ENCODE results near the gene ACVR1C. TPM values are rescaled to one million over a fixed set of nuclear protein-coding genes. Genes with fewer than 3 reads are reported as not detected.

ACVR1C gene
- polyA plus RNA-seq, 1 experiment: 0.14 TPM

DNA sequence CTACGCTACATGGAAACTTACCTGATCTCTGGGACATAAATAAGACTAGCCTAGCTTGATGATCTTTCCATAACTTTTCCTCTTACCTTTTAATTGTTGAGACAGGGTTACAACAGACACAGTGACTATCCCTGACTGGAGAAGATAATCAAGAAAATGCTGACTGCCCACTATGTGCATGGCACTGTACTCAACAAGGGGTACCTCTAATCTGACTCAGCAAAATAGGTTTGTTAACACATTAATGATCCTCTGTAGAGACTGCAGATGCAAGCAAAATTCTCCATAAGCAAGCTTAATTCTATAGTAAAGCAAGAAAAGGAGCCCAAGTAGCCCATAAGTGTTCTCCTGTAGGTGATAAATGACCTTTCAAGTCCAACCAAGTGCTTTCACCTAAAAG lies 25.5 kb downstream of the ACVR1C start:
- H3K4me3 ChIP-seq (ENCODE audit: low read depth, low read length): no peak overlapping the region
- CTCF ChIA-PET: interaction anchor here (0.6 to 1.5 kb wide), 4 partner anchors 12 to 951 kb away, joined by 3 to 4 read pairs (median 4); partner anchors contain the start of gene ACVR1C
- H3K27me3 ChIP-seq (ENCODE audit: control insufficient read depth, insufficient read depth, low read length): no peaks in the 10 kb centered on the region
- TF ChIP-seq, protein P1, sequence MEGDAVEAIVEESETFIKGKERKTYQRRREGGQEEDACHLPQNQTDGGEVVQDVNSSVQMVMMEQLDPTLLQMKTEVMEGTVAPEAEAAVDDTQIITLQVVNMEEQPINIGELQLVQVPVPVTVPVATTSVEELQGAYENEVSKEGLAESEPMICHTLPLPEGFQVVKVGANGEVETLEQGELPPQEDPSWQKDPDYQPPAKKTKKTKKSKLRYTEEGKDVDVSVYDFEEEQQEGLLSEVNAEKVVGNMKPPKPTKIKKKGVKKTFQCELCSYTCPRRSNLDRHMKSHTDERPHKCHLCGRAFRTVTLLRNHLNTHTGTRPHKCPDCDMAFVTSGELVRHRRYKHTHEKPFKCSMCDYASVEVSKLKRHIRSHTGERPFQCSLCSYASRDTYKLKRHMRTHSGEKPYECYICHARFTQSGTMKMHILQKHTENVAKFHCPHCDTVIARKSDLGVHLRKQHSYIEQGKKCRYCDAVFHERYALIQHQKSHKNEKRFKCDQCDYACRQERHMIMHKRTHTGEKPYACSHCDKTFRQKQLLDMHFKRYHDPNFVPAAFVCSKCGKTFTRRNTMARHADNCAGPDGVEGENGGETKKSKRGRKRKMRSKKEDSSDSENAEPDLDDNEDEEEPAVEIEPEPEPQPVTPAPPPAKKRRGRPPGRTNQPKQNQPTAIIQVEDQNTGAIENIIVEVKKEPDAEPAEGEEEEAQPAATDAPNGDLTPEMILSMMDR (IDR thresholded peaks at IDR 0.05; ENCODE audit: low read depth, low read length): no peak
- DNase-seq (ENCODE audit: low read depth, low spot score): no peak
- no peaks in the 10 kb centered on the region for H3K9me3 ChIP-seq (ENCODE audit: control insufficient read depth, insufficient read depth, low read length)
- POLR2A ChIA-PET: no interaction called here
- H3K27ac ChIP-seq (ENCODE audit: low read depth, low read length): no peak overlapping the region

DNA sequence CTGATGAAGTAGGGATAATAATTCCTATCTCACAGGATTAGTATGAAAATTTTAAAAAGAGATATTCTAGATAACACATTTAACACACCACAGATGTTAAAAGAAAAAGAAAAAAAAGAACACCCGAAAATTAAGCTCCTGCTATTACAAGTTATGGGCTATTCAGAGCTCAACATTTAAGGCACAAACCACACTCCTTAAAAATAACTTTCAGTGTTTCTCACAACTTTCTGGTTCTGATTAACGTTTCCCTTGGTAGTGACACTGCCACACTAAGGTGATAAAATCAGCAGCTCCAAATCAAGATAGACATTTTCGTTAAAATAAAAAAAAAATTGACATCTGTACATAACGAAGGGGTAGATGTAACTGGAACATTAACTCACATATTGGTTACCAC lies 26.9 kb downstream of the ACVR1C start:
- Histone ChIP-seq H3K4me3 (ENCODE audit: low read depth, low read length) (no peak overlapping the region), H3K9me3 (ENCODE audit: control insufficient read depth, insufficient read depth, low read length) (no peaks in the 10 kb centered on the region; the same call in 1 of the 2 replicates), H3K27ac (ENCODE audit: low read depth, low read length) (no peak overlapping the region), H3K27me3 (ENCODE audit: control insufficient read depth, insufficient read depth, low read length) (peaks cover 7% of the 10 kb centered on the region)
- CTCF ChIA-PET: interaction anchor here (1.0 kb wide), 1 partner anchor 299 kb away, joined by 3 read pairs; no protein-coding TSS in a partner anchor
- no peak for DNase-seq (ENCODE audit: low read depth, low spot score)
- POLR2A ChIA-PET: no interaction called here
- TF ChIP-seq, protein P1 (IDR thresholded peaks at IDR 0.05; ENCODE audit: low read depth, low read length): no peak

DNA sequence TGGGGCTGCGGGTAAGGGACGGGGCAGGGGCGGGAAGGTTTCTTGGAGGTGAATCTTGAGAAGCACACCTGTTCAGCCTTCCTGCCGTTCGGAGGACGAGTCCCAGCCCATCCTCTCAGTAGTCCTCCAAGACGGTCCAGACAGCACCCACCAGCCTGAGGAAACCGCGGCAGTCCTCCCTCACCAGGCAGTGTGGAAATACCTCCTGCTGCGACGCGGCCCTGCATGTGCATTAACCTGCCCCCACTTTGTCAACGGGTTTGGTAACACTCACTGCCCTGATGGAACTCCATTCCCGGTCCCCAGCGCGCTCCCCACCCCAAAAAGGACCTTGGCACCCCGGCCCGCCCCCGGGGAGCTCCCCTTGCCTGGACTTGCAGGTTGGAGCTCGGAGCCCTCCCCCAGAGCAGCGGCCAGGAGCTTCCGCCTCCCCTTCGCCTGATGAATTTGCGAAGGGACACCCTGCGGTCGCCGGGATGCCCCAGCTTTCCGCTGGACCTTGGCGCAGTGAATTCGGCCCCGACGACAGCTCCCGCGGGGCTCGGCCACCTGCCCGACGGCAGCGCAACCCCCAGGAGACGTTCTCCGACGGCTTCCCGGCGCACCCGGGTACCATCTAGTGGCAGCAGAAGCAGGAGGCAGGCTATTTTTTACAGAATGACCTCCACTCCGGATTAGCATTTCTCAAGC lies 31.5 kb downstream of the ACVR1C start:
- DNase-seq (ENCODE audit: low read depth, low spot score): no peak
- Histone ChIP-seq H3K9me3 (ENCODE audit: control insufficient read depth, insufficient read depth, low read length) (no peaks in the 10 kb centered on the region; the same call in 1 of the 2 replicates), H3K27me3 (ENCODE audit: control insufficient read depth, insufficient read depth, low read length) (peaks cover 16% of the 10 kb centered on the region), H3K4me3 (ENCODE audit: low read depth, low read length) (no peak overlapping the region), H3K27ac (ENCODE audit: low read depth, low read length) (no peak overlapping the region)
- TF ChIP-seq, protein P1 (IDR thresholded peaks at IDR 0.05; ENCODE audit: low read depth, low read length): peak; percentile 45
- CTCF ChIA-PET: interaction anchor here (0.7 kb wide), 1 partner anchor 99 kb away, joined by 3 read pairs; no protein-coding TSS in a partner anchor
- POLR2A ChIA-PET: interaction anchor here (0.7 kb wide), 1 partner anchor 711 kb away, joined by 5 read pairs; no protein-coding TSS in a partner anchor

DNA sequence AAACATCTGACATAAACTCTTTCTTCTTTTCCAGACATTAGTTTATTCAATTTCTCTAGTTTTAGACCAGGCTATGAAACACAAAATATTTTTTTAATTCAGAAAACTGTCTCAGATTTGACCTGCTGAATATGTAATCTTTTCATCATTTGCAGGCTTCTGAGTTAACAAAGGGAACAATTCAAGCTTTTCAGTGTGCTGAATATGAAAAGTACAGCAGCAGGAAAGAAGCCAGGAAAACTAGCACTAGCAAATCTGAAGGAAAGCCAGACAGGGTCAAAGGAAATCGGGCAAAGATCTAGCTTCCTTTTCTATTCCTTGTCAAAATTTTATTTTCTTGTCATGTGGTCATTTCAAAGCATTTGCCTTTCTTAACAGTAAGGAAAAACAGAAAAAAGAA lies 35.3 kb downstream of the ACVR1C start:
- Histone ChIP-seq H3K9me3 (ENCODE audit: control insufficient read depth, insufficient read depth, low read length) (no peaks in the 10 kb centered on the region; the same call in 1 of the 2 replicates), H3K4me3 (ENCODE audit: low read depth, low read length) (no peak overlapping the region), H3K27ac (ENCODE audit: low read depth, low read length) (no peak overlapping the region), H3K27me3 (ENCODE audit: control insufficient read depth, insufficient read depth, low read length) (peaks cover 16% of the 10 kb centered on the region)
- TF ChIP-seq, protein P1 (IDR thresholded peaks at IDR 0.05; ENCODE audit: low read depth, low read length): no peak
- DNase-seq (ENCODE audit: low read depth, low spot score): no peak
- POLR2A ChIA-PET: no interaction called here
- CTCF ChIA-PET: interaction anchor here (0.6 to 2.4 kb wide), 6 partner anchors 50 to 291 kb away, joined by 3 to 9 read pairs (median 4); no protein-coding TSS in a partner anchor

DNA sequence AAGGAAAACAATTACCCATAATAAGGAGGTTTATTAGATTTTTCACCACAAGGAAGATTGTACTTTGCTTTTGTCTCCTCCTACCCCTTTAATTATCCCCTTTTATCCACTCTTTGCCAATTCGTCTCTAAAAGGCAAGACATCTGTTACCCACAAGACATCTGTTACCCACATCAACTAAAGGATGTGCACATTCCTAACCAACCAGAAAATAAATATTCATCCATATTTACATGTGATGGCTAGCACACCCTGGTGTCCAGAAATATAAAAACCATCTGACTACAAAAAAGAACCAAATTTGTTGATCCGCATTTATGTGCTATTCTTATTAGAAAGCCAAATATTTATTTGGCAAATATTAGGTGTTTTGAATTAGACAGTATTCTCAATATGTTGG lies 35.7 kb downstream of the ACVR1C start:
- peaks cover 16% of the 10 kb centered on the region for H3K27me3 ChIP-seq (ENCODE audit: control insufficient read depth, insufficient read depth, low read length)
- H3K27ac ChIP-seq (ENCODE audit: low read depth, low read length): no peak overlapping the region
- CTCF ChIA-PET: interaction anchor here (0.6 to 2.4 kb wide), 3 partner anchors 49 to 265 kb away, joined by 3 to 9 read pairs (median 3); no protein-coding TSS in a partner anchor
- H3K9me3 ChIP-seq (ENCODE audit: control insufficient read depth, insufficient read depth, low read length): no peaks in the 10 kb centered on the region; the same call in 1 of the 2 replicates
- POLR2A ChIA-PET: no interaction called here
- TF ChIP-seq, protein P1 (IDR thresholded peaks at IDR 0.05; ENCODE audit: low read depth, low read length): peak; percentile 34; the same call in 1 of the 2 replicates
- no peak overlapping the region for H3K4me3 ChIP-seq (ENCODE audit: low read depth, low read length)
- DNase-seq (ENCODE audit: low read depth, low spot score): no peak

Measured in AG04450 (cell line).